ENCODE results near the gene NFX1.
"Not testable (repeated sequence)": the region's sequence is repeated elsewhere in the genome, so short reads cannot be mapped to it uniquely, and the experiment has no call there.

GRCh38 chr9:33392591-33393021 lies 102.3 kb downstream of the NFX1 start:
- TF ChIP-seq POLR2A, EP300 (IDR thresholded peaks at IDR 0.05): not testable (repeated sequence)

Data from upper lobe of left lung (tissue), 4 donors.